Measurements from ENCODE around the gene NFATC2.
A peak's percentile ranks its signal among the peaks of the same experiment; 100 is the strongest.

The NFATC2 gene

DNA sequence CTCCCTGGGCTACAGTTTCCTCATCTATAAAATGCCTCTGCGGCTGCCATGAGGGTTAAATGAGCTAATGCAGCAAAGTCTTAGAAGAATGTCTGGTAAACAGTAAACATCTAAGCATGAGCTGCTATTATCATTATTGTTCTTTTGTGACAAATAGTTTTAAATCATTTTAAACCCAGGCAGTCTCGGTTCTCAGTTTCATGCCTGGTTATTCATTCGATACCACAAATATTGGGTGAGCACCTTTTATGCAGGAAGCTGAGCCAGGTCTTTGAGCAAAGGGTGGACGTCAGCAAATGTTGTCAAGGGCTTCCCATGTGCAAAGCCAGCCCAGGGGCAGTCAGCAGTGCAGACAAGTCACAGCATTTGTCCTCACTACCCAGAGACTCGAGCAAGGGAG lies 128.7 kb downstream of the NFATC2 start:
- DNase-seq (ENCODE audit: low read depth in 2 of 2): no peak

- no peak for DNase-seq (ENCODE audit: low read depth in 2 of 2)
These were observed 129.5 kb downstream of the NFATC2 start for GRCh38 chr20:51412951-51413481.

DNA sequence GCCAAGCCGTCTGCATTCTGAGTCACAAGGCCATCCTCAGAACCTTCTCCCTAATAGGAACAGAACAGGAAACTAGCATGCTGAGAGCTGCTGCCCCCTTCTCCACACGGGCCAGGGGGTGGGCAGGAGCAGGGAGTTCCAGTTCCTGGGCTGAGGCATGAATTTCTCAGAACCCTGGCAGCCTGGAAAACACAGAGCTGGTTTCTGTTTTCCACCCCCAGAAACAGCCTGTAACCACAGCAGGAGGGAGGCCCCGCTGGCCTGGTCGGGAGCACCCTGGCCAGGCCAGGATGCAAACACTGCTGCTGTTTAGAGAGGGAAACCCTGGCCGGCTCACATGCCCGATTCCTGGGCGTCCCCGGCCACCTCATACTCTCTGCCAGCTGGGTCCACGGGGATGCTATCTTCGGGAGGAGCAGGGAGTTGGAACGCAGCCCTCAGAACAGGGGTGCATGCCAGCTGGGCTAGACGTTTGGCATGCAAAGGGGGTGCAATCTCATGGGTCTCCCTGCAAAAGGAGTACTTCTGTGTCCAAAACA lies 130.1 kb downstream of the NFATC2 start:
- no peak for DNase-seq (ENCODE audit: low read depth in 2 of 2)

DNA sequence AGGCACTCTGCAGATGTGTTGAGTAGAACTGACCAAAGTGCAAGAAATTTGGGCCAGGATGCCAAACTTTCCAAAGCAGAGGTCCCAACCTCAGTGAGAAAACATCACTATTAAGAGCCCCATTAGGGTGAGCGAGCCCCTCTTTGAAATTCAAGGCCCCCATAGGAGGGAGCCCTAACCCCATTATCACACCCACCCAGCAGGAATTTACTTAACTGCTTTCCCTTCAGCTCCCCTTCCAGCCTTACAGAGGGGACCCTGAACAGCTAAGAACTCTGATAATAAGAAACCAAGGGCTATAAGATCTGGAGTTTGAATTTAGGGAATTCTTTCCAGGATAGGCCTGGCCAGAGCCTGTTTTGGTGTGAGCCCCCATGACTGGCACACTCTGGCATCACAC lies 130.6 kb downstream of the NFATC2 start:
- no peak for DNase-seq (ENCODE audit: low read depth in 2 of 2)

GRCh38 chr20:51410586-51411325 lies 131.8 kb downstream of the NFATC2 start:
- no peak for DNase-seq (ENCODE audit: low read depth in 2 of 2)

DNA sequence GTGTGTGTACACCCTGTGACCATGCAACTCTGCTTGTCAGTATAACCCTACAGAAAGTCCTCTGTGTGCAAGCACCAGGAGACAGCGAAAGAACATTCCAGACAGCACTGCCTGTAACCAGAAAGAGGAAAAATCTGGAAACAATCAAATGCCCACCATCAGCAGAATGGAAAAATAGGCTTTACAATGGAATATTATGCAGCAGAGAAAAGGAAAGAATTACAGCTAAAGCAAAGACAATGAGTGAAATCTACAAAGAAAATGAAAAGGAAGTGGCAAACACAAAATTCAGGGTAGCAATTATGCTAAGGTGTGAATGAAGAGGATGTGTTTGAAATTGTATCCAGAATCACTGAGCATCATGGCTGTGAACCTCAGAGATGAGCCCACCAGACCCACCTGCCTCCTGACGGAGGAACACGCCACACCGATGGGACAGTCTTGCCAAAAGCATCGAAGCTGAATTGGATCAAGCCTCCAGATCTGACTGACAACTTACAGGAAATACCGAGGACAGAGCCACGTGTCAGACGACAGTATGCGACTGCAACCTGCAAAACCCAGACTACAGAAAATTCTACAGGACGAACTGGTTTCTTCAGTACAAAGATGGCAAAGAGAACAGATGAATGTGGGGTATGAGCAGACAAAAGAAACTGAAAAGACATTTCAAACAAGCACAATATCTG lies 133.2 kb downstream of the NFATC2 start:
- no peak for DNase-seq (ENCODE audit: low read depth in 2 of 2)

DNA sequence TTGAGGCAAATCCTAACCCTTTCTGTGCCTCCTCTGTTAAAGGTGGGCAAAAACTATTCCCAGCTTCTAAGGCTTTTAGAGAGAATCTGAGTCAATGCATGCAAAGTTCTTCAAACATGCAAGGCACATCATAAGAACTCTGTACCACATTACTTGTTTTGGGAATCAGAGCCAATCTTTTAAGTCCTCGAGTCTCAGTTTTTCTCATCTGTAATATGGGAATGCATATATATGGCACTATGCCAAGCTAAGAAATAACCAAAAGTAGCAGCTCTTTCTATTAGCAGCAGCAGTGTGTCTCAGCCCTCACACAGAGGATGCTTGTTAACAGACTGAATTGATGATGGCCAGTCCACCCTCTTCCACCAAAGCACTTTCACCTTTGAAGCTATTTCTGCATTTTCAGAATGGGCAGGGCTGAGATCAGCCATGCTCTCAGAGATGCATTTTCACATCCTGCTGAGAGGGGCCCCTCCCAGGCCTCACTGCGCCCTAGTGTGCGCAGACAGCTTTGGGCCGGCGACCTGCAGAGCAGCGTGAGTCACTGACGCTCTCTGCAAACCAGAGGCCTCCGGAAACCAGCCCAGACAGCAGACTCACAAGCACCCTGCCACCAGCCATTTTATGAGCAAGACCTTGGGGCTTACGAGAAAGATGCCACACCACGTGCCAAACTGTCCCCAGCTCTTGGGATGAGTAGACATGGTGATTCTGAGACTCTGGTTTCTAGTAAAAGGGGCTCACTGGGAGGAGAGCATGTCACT lies 138.0 kb downstream of the NFATC2 start:
- peak; percentile 71 to 78 for DNase-seq (ENCODE audit: low read depth in 2 of 2)

- DNase-seq (ENCODE audit: low read depth in 2 of 2): no peak
These were observed 138.9 kb downstream of the NFATC2 start for GRCh38 chr20:51403466-51404220.

GRCh38 chr20:51402201-51402600 lies 140.3 kb downstream of the NFATC2 start:
- DNase-seq (ENCODE audit: low read depth in 2 of 2): no peak

- no peak for DNase-seq (ENCODE audit: low read depth in 2 of 2)
These were observed 141.0 kb downstream of the NFATC2 start for GRCh38 chr20:51401496-51401895.

- DNase-seq (ENCODE audit: low read depth in 2 of 2): peak; percentile 43 to 62
These were observed 142.2 kb downstream of the NFATC2 start for GRCh38 chr20:51400051-51400926.

GRCh38 chr20:51399006-51399890 lies 143.3 kb downstream of the NFATC2 start:
- no peak for DNase-seq (ENCODE audit: low read depth in 2 of 2)

DNA sequence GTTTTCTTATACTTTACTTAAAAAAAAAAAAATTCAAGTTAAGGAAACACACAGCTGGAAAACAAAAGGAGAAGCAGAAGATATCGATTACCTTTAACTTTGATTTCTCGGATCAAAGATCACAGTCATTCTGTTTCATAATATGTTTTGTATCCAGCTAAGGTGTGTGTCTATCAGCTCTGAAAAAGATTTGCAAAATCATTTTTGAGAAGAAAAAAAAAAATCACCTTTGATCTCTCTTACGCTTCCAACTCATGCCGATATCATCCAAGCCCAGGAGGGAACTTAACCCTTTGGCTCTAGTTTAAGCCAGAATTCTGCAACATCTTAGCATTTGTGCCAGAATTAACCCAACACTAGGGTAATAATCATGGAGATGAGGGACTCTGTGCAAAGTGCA lies 144.0 kb downstream of the NFATC2 start:
- no peak for DNase-seq (ENCODE audit: low read depth in 2 of 2)

GRCh38 chr20:51398083-51398482 lies 144.4 kb downstream of the NFATC2 start:
- no peak for DNase-seq (ENCODE audit: low read depth in 2 of 2)

GRCh38 chr20:51397137-51397536 lies 145.4 kb downstream of the NFATC2 start:
- DNase-seq (ENCODE audit: low read depth in 2 of 2): no peak

DNA sequence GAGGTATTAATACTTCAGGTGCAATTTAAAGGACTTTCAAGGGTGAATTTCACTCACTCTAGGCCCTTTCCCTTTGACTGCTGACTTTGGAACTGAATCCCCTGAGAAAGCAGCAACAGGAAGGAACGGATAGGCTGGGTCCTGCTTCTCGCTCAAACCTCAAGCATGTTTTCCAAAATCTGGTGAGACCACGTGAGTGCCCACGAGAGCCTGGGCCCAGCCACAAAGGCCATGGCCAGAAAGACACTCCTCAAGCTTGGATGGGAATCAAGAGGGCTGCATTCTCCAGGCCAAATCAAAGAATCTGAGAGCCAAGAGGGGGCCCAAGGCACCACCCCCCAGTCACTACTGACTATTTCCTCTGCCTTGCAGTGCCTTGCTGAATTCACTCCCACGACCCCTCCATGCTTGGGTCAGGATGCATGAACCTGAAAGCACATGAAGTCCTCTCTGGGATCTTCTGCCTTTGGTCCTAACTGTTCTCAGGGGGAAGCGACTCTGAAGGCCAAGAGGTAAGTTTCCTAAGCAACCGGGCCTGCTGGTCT lies 146.1 kb downstream of the NFATC2 start:
- DNase-seq (ENCODE audit: low read depth in 2 of 2): no peak

GRCh38 chr20:51394706-51395105 lies 147.8 kb downstream of the NFATC2 start:
- no peak for DNase-seq (ENCODE audit: low read depth in 2 of 2)

DNA sequence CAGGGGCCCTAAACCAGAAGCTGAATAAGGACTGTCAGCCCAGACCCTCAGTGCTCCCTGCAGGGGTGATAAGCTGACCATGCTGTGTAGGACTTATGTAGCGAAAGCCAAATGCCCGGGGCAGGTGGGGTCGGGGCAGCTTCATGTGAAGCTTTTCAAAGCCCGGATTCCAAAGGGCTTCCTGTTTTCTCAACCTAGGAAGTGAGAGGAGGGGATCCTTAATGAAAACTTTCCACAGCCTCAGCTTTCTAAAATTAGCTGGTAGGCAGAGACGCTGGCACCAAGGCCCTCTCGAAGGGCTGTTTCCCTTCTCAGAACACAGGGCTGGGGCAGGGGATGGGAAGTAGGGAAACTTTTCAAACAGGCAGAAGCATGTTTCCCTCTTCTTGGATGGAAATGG lies 148.9 kb downstream of the NFATC2 start:
- DNase-seq (ENCODE audit: low read depth in 2 of 2): no peak

DNA sequence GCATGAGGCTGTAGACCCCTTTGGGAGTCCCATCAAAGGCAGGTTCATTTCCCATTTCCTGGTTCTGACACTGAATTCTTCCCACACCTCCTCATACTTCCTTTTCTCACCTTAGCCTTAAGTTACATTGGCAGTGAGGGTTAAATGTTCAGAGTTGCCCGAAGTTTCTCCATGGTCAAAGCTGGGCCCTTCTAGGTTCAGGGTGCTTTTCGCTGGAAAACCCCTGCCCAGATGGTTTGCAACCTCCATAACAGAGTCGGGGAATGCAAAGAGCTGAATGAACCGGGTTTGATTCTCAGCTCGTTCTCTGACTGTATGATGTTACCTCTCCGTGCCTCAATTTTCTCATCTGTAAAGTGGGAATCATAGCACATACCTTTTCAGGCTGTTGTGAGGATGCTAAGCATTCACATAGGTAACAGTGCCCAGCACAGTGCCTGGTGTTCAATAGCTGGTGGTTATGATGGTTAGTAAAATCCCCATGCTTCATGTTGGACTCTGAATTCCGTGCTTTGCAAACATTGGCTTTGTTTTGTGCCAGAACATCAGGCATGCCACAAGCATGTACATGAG lies 149.8 kb downstream of the NFATC2 start:
- no peak for DNase-seq (ENCODE audit: low read depth in 2 of 2)
